Measurements from ENCODE around the gene PREX1.

DNA sequence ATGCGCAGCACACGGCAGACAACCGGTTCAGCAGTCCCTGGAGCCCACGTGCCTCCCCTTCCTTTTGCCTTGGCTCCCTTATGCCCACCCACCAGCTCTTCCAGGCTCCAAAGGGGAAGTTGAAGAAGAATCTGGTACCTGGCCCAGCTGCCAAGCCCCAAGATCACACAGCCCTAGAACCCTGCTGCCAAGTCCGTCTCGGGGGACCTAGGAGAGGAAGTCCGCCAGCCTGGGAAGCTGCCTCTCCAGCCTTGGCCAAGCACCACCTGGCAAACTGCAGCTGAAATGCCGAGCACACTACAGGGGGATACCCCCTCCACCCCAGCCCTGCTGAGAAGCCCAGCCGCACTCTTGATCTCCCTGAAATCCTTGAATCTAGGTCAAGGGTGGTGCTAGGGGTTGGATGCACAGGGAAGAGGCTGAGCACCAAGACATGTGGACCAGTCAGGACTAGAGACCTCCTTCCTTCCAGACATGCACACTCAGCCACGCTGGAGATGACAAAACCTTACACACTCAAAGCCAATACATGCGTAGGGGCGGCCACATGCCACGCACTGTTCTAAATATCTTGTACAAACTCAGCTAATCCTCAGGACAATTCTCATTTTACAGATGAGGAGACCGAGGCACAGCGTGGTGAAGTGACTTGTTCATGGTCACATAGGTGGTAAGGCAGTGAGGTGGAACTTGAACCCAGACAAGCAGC lies 124.1 kb downstream of the PREX1 start:
- TF ChIP-seq, protein P1, sequence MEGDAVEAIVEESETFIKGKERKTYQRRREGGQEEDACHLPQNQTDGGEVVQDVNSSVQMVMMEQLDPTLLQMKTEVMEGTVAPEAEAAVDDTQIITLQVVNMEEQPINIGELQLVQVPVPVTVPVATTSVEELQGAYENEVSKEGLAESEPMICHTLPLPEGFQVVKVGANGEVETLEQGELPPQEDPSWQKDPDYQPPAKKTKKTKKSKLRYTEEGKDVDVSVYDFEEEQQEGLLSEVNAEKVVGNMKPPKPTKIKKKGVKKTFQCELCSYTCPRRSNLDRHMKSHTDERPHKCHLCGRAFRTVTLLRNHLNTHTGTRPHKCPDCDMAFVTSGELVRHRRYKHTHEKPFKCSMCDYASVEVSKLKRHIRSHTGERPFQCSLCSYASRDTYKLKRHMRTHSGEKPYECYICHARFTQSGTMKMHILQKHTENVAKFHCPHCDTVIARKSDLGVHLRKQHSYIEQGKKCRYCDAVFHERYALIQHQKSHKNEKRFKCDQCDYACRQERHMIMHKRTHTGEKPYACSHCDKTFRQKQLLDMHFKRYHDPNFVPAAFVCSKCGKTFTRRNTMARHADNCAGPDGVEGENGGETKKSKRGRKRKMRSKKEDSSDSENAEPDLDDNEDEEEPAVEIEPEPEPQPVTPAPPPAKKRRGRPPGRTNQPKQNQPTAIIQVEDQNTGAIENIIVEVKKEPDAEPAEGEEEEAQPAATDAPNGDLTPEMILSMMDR (IDR thresholded peaks at IDR 0.05) = no peak
- no peak for TF ChIP-seq TAF1 (IDR thresholded peaks at IDR 0.05; ENCODE audit: borderline replicate concordance, low read depth, low read length)
- no peak for TF ChIP-seq JUND (IDR thresholded peaks at IDR 0.05)
- TF ChIP-seq POLR2AphosphoS5 (IDR thresholded peaks at IDR 0.05; ENCODE audit: low read depth, low read length) = no peak
- TF ChIP-seq RFX5 (IDR thresholded peaks at IDR 0.05; ENCODE audit: low read length) = no peak
- TF ChIP-seq TCF12 (IDR thresholded peaks at IDR 0.05) = no peak
